HEK293 (cell line): ENCODE data around the gene C2orf80.

Experiments used
- CTCF ChIA-PET: fragments of 350-600 bp; formaldehyde crosslinking; extraction: SDS; loops from one replicate; lab custom pipeline; 2021; ENCODE audit warnings: antibody characterized with exemption; lab: Yijun Ruan, JAX
- POLR2A ChIA-PET: fragments of 300-600 bp; formaldehyde crosslinking; extraction: SDS; loops from one replicate; lab custom pipeline; 2020; ENCODE audit warnings: antibody characterized with exemption, inconsistent platforms; lab: Yijun Ruan, JAX
- H3K27ac ChIP-seq: fragments of 200-500 bp; sonication (Bioruptor generic); 2 replicates; pipeline ENCODE4 v1.5.1; 2014; ENCODE audit warnings: low read depth, low read length, control low read depth, inconsistent platforms; ENCODE audit errors: extremely low read depth
- H3K36me3 ChIP-seq, 2 experiments: fragments of 200-500 bp in 1 of 2; sonication (Bioruptor generic) in 1 of 2; 1 replicate in 1 of 2; 2 replicates in 1 of 2; pipeline ENCODE4 v1.5.1; 2014 to 2017; ENCODE audit warnings: inconsistent platforms in 2 of 2, low read length in 2 of 2; ENCODE audit not compliant: control insufficient read depth in 2 of 2, insufficient read depth in 1 of 2
- H3K4me1 ChIP-seq: fragments of 200-500 bp; sonication (Bioruptor generic); 2 replicates; pipeline ENCODE4 v1.5.1; 2014; ENCODE audit warnings: mild to moderate bottlenecking, low read length, inconsistent platforms; ENCODE audit not compliant: control insufficient read depth, insufficient read depth
- H3K4me3 ChIP-seq: 2 replicates; pipeline ENCODE4 v1.5.1; 2011; ENCODE audit warnings: low read depth, mild to moderate bottlenecking, control low read depth, low read length, moderate library complexity
- H3K9me3 ChIP-seq: fragments of 200-500 bp; sonication (Bioruptor generic); 2 replicates; pipeline ENCODE4 v1.5.1; 2014; ENCODE audit warnings: low read depth, low read length, inconsistent platforms; ENCODE audit not compliant: control insufficient read depth, insufficient read depth
- KLF1 ChIP-seq: fragments of 450-650 bp; formaldehyde crosslinking; IDR thresholded peaks from 2 replicates; pipeline ENCODE4 v1.5.1; 2016; ENCODE audit warnings: missing biosample characterization, missing genetic modification characterization
- ZFHX2 ChIP-seq: fragments of 450-650 bp; formaldehyde crosslinking; conservative IDR thresholded peaks from 2 replicates; pipeline ENCODE4 v1.5.1; 2016; ENCODE audit warnings: missing biosample characterization, missing genetic modification characterization
- ZNF112 ChIP-seq: fragments of 450-650 bp; formaldehyde crosslinking; IDR thresholded peaks from 2 replicates; pipeline ENCODE4 v1.5.0; 2017; ENCODE audit warnings: missing biosample characterization, missing genetic modification characterization
- ZNF114 ChIP-seq: fragments of 450-650 bp; formaldehyde crosslinking; IDR thresholded peaks from 2 replicates; pipeline ENCODE4 v1.5.0; 2017; ENCODE audit warnings: missing biosample characterization, missing genetic modification characterization
- ZNF311 ChIP-seq: fragments of 450-650 bp; formaldehyde crosslinking; IDR thresholded peaks from 2 replicates; pipeline ENCODE4 v1.5.1; 2017; ENCODE audit warnings: missing biosample characterization, missing genetic modification characterization, borderline replicate concordance
- ZNF473 ChIP-seq: fragments of 450-650 bp; formaldehyde crosslinking; IDR thresholded peaks from 2 replicates; pipeline ENCODE4 v1.5.1; 2017; ENCODE audit warnings: missing biosample characterization, missing genetic modification characterization
- ZNF654 ChIP-seq: fragments of 450-650 bp; formaldehyde crosslinking; IDR thresholded peaks from 2 replicates; pipeline ENCODE4 v1.5.1; 2016; ENCODE audit warnings: low read depth, missing biosample characterization, missing genetic modification characterization
- TF ChIP-seq, protein P1 (sequence below): fragments of 450-650 bp; formaldehyde crosslinking; IDR thresholded peaks from 2 replicates; pipeline ENCODE4 v1.5.1; 2016; ENCODE audit warnings: missing biosample characterization, missing genetic modification characterization
- TF ChIP-seq, protein P2 (sequence below): fragments of 450-650 bp; formaldehyde crosslinking; IDR thresholded peaks from 2 replicates; pipeline ENCODE4 v1.5.1; 2016; ENCODE audit warnings: missing biosample characterization, missing genetic modification characterization, borderline replicate concordance
- TF ChIP-seq, protein P3 (sequence below): fragments of 450-650 bp; formaldehyde crosslinking; IDR thresholded peaks from 2 replicates; pipeline ENCODE4 v1.5.1; 2016; ENCODE audit warnings: missing biosample characterization, missing genetic modification characterization, borderline replicate concordance

The C2orf80 gene

DNA sequence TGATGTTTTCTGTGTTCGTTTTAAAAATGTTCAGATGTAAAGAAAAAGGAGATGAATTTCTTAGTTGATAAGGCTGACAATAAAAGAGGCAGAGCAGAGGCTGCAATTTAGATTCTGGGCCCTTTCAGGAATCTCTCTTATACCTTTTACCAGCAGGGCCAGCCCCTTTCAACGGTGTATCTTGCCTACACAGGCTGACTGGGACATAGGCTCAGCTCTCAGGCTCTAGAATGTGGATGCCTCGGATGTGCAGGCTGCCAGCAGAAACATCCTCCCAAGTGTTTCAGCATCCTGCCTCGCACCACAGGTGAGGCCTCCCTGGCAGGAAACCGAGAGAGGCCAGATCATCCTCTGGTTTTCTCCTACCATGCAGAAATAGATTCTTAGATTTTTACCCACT, 3.4 kb downstream of the C2orf80 start:
- Histone ChIP-seq H3K4me1 (no peaks in the 10 kb centered on the region; the same call in 1 of the 2 replicates), H3K4me3 (no peak overlapping the region), H3K9me3 (no peaks in the 10 kb centered on the region), H3K27ac (no peak overlapping the region), H3K36me3 (no peaks in the 10 kb centered on the region)
- ChIA-PET CTCF (interaction anchor here (1.6 kb wide), 1 partner anchor 11 kb away, joined by 12 read pairs; no protein-coding TSS in a partner anchor), POLR2A (no interaction called here)
- TF ChIP-seq, protein P1, sequence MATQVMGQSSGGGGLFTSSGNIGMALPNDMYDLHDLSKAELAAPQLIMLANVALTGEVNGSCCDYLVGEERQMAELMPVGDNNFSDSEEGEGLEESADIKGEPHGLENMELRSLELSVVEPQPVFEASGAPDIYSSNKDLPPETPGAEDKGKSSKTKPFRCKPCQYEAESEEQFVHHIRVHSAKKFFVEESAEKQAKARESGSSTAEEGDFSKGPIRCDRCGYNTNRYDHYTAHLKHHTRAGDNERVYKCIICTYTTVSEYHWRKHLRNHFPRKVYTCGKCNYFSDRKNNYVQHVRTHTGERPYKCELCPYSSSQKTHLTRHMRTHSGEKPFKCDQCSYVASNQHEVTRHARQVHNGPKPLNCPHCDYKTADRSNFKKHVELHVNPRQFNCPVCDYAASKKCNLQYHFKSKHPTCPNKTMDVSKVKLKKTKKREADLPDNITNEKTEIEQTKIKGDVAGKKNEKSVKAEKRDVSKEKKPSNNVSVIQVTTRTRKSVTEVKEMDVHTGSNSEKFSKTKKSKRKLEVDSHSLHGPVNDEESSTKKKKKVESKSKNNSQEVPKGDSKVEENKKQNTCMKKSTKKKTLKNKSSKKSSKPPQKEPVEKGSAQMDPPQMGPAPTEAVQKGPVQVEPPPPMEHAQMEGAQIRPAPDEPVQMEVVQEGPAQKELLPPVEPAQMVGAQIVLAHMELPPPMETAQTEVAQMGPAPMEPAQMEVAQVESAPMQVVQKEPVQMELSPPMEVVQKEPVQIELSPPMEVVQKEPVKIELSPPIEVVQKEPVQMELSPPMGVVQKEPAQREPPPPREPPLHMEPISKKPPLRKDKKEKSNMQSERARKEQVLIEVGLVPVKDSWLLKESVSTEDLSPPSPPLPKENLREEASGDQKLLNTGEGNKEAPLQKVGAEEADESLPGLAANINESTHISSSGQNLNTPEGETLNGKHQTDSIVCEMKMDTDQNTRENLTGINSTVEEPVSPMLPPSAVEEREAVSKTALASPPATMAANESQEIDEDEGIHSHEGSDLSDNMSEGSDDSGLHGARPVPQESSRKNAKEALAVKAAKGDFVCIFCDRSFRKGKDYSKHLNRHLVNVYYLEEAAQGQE (tag by site-specific recombination), result no peak
- TF ChIP-seq, protein P2, sequence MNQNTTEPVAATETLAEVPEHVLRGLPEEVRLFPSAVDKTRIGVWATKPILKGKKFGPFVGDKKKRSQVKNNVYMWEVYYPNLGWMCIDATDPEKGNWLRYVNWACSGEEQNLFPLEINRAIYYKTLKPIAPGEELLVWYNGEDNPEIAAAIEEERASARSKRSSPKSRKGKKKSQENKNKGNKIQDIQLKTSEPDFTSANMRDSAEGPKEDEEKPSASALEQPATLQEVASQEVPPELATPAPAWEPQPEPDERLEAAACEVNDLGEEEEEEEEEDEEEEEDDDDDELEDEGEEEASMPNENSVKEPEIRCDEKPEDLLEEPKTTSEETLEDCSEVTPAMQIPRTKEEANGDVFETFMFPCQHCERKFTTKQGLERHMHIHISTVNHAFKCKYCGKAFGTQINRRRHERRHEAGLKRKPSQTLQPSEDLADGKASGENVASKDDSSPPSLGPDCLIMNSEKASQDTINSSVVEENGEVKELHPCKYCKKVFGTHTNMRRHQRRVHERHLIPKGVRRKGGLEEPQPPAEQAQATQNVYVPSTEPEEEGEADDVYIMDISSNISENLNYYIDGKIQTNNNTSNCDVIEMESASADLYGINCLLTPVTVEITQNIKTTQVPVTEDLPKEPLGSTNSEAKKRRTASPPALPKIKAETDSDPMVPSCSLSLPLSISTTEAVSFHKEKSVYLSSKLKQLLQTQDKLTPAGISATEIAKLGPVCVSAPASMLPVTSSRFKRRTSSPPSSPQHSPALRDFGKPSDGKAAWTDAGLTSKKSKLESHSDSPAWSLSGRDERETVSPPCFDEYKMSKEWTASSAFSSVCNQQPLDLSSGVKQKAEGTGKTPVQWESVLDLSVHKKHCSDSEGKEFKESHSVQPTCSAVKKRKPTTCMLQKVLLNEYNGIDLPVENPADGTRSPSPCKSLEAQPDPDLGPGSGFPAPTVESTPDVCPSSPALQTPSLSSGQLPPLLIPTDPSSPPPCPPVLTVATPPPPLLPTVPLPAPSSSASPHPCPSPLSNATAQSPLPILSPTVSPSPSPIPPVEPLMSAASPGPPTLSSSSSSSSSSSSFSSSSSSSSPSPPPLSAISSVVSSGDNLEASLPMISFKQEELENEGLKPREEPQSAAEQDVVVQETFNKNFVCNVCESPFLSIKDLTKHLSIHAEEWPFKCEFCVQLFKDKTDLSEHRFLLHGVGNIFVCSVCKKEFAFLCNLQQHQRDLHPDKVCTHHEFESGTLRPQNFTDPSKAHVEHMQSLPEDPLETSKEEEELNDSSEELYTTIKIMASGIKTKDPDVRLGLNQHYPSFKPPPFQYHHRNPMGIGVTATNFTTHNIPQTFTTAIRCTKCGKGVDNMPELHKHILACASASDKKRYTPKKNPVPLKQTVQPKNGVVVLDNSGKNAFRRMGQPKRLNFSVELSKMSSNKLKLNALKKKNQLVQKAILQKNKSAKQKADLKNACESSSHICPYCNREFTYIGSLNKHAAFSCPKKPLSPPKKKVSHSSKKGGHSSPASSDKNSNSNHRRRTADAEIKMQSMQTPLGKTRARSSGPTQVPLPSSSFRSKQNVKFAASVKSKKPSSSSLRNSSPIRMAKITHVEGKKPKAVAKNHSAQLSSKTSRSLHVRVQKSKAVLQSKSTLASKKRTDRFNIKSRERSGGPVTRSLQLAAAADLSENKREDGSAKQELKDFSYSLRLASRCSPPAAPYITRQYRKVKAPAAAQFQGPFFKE (tag by site-specific recombination), result no peak
- no peak for TF ChIP-seq KLF1
- TF ChIP-seq ZNF654 (tag by site-specific recombination), result no peak

DNA sequence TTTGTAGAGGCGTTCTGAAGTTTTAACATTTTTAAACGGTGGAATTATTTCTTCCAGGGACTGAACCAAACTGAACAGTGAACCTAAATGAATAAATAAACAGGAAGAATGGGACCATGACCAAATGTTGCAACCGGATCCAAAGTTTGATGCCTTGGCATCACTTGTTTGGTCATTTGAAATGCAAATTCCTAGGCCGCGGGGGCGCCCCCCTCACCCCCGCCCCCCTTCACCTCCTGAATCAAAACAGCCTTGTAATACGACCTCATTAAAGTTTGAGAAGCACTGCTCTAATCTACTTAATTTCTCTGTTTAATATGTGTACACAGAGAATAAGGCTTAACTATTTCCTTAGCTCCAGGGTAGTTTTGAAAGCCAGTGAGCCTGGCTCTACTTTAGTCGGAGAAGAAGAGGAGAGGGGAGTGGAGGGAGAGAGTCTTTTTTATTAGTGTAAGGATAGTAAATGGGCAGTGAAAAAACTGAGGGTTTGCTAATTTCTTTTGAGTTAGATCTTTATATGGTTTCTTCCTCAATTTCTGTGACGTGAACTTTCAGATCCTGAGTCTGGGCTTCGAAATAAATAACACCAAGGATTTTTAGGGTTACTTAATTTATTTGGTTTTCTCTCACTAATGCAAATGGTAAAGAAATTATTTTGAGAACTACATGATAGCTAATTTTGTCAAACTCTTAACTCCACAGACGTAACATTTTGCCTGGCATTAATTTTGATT, 5.7 kb downstream of the C2orf80 start:
- Histone ChIP-seq H3K4me1 (no peaks in the 10 kb centered on the region; the same call in 1 of the 2 replicates), H3K27ac (no peak overlapping the region), H3K4me3 (no peak overlapping the region), H3K36me3 (no peaks in the 10 kb centered on the region), H3K9me3 (no peaks in the 10 kb centered on the region)
- POLR2A ChIA-PET, result no interaction called here
- TF ChIP-seq ZNF311 (tag by site-specific recombination) (no peak), ZNF112 (tag by site-specific recombination) (no peak), ZNF473 (tag by site-specific recombination) (no peak), ZFHX2 (tag by site-specific recombination) (no peak), ZNF114 (tag by site-specific recombination) (no peak)
- TF ChIP-seq, protein P3, sequence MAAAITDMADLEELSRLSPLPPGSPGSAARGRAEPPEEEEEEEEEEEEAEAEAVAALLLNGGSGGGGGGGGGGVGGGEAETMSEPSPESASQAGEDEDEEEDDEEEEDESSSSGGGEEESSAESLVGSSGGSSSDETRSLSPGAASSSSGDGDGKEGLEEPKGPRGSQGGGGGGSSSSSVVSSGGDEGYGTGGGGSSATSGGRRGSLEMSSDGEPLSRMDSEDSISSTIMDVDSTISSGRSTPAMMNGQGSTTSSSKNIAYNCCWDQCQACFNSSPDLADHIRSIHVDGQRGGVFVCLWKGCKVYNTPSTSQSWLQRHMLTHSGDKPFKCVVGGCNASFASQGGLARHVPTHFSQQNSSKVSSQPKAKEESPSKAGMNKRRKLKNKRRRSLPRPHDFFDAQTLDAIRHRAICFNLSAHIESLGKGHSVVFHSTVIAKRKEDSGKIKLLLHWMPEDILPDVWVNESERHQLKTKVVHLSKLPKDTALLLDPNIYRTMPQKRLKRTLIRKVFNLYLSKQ (tag by site-specific recombination), result no peak
- CTCF ChIA-PET, result interaction anchor here (1.0 to 1.8 kb wide), 2 partner anchors 9 to 82 kb away, joined by 3 to 6 read pairs; no protein-coding TSS in a partner anchor
